ENCODE data around the gene SAT2.

Gene SAT2

DNA sequence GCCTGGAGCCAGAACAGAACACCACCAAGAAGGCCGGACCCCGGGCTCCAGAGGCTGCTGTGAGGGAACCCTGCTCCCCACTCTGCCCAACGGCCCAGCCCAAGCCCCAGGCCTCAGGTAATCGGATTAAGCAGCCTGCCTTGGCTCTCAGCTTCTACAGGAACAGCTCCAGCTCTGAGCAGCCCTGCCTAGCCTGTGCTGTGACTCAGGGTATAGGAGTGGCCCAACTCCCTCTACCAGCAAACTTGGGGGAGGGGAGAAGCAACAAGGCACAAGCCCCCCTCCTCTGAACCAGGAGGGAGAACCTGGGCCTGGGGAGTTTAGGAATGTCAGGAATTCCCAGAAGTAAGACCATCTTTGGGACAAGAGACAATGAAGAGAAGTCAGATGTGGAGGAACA is 36.9 kb downstream of the SAT2 start:
- DNase-seq: peak; percentile 55

GRCh38 chr17:7589891-7590691 is 37.5 kb downstream of the SAT2 start, which contains the start of gene SOX15:
Gene SOX15 (minus strand): TSS chr17:7590094. CDS start chr17:7589676, 418 bp downstream.
- no peak for DNase-seq

GRCh38 chr17:7589204-7589868 is 38.3 kb downstream of the SAT2 start:
- DNase-seq: peak; percentile 82

GRCh38 chr17:7588553-7589203 is 38.9 kb downstream of the SAT2 start:
- no peak for DNase-seq

DNA sequence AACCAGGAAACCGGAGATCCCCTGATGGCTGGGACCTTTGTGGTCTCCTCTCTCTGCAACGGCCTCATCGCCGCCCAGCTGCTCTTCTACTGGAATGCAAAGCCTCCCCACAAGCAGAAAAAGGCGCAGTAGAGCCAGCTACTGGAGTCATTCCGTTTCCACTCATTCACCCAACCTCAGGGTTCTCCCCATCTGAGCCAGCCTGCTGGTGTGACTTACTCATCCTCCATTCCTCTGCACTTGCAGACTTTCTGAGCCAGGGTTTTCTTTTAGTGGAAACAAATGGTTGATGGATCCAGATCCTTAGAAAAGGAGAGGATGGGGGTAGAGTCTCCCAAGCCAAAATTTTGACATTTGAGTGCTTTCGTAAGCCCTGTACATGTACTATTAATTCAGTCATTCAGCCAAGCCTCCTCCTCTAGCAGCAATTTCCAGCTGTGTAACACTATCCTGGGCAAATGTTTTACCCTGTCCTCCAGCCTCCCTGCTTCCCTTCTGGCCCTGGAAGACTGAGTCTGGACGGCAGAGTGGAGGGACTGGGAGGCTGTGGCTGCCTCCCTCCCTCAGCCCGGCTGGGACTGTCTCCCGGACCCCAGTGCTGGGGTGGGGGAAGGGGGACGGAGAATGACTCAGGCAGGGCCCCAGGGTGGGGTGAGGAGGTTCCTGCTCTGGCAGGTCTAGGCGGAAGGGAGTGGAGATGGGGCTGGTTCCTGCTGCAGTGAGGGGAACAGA is 40.0 kb downstream of the SAT2 start:
- DNase-seq: peak; percentile 91

DNA sequence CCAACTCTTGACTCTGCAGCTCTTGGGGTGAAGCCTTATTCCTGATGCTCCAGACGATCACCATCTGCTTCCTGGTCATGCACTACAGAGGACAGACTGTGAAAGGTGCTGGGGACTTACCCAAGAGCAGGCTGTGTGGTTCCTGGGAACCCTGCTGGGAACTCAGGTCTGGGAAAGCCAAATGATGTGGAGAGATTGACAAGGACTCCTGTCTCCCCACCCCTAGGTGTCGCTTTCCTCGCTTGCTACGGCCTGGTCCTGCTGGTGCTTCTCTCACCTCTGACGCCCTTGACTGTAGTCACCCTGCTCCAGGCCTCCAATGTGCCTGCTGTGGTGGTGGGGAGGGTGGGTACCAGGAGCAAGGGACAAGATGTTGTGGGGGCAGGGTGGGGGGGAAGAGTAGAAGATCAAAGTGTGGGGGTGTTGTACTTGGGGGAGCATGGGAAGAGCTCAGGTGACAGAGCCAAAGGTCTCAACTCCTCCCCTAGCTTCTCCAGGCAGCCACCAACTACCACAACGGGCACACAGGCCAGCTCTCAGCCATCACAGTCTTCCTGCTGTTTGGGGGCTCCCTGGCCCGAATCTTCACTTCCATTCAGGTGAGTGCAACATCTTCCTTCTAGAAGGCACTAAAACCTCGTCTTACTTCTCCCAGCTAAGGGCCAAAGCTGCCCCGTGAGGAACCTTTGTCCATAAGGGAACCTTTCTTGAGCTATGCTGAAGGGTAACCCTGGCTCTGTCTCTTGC is 40.8 kb downstream of the SAT2 start:
- DNase-seq: no peak

DNA sequence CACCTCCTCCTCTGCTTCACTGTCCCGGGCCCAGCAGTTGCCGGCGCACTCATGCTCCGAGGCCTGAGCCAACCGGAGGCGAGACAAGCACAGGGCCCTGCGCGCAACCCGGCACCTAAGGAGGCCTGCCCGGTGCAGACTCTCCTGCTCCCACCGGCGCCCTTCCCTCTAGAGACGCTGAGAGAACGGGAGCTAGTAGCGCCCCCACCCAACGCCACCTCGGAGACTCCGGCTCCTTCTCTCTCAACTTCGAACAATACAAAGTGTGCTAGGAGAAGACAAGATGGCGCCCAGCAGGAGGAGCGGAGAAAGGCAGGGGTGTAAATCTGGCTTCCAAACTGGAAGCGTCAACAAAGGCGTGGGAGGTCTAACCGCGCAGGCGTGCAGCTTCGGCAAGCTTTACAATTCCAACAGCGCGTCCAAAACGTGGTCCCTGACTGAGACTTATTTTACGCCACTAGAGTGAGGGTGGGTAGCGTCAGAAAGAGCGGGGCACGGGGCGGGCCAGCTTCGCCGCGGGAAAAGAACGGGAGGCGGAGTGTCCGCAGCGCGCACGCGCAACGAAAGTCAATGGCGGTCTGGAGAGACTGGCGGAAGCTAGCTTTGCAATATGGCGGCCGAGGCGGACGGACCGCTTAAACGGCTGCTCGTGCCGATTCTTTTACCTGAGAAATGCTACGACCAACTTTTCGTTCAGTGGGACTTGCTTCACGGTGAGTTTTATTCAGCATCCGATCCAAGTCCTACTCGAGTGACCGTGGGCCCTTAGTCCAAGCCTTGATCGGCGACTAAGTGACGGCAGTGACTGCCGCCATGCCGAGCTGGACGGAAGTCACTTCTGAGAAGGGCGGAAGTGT is 44.1 kb downstream of the SAT2 start, which contains the start of gene MPDU1:
Gene MPDU1, plus strand, starts transcription at position 600 of the 857 bp plus-strand sequence. Its CDS starts 11 bp downstream, at position 611.
- peak; percentile 98 for DNase-seq

- DNase-seq: no peak
These were observed 45.0 kb downstream of the SAT2 start for GRCh38 chr17:7582396-7583252.

DNA sequence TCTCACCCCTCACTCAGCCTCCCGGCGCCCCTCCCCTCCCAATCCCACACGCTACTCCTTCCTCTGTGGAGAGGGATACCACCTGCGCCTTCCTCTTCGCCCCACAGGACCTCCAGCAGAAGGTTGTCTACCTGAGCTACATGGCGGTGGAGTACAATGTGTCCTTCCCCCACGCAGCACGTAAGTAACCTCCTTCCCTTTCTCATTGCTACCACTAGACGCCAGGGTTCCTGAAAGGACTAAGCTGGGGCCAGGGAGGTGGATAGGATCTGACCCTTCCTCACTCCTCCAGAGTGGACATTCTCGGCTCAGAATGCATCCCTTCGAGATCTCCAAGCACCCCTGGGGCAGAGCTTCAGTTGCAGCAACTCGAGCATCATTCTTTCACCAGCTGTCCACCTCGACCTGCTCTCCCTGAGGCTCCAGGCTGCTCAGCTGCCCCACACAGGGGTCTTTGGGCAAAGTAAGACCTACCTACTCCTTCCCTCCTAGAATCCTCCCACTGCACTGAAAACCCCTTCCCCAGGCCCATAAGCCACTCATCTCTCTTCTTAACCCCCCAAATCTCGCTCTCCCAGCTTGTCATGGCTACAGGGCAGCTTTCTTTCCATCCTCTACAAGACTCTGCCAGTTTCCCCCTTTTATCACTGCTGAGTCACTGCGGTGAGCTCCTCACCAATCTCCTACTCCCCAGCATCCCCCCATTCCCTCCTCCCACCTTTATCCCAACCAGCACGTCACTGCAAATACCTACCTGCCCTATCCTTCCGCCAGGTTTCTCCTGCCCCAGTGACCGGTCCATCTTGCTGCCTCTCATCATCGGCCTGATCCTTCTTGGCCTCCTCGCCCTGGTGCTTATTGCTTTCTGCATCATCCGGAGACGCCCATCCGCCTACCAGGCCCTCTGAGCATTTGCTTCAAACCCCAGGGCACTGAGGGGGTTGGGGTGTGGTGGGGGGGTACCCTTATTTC is 46.7 kb downstream of the SAT2 start:
- DNase-seq: no peak

DNA sequence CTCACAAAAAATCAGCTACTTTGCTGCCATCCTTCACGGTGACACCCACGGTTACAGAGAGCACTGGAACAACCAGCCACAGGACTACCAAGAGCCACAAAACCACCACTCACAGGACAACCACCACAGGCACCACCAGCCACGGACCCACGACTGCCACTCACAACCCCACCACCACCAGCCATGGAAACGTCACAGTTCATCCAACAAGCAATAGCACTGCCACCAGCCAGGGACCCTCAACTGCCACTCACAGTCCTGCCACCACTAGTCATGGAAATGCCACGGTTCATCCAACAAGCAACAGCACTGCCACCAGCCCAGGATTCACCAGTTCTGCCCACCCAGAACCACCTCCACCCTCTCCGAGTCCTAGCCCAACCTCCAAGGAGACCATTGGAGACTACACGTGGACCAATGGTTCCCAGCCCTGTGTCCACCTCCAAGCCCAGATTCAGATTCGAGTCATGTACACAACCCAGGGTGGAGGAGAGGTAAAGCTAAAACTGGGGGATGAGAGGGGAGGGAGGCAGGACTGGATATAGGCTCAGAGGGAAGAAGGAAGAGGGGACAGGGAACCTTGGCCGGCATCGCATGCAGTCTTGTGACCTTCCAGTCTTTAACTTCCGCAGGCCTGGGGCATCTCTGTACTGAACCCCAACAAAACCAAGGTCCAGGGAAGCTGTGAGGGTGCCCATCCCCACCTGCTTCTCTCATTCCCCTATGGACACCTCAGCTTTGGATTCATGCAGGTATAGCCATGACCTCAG is 47.6 kb downstream of the SAT2 start:
- peak; percentile 35 for DNase-seq

GRCh38 chr17:7579001-7579833 is 48.4 kb downstream of the SAT2 start, which contains the start of gene CD68:
Gene CD68 (plus strand): TSS chr17:7579638. CDS start chr17:7579678, 40 bp downstream.
- peak; percentile 87 for DNase-seq

DNA sequence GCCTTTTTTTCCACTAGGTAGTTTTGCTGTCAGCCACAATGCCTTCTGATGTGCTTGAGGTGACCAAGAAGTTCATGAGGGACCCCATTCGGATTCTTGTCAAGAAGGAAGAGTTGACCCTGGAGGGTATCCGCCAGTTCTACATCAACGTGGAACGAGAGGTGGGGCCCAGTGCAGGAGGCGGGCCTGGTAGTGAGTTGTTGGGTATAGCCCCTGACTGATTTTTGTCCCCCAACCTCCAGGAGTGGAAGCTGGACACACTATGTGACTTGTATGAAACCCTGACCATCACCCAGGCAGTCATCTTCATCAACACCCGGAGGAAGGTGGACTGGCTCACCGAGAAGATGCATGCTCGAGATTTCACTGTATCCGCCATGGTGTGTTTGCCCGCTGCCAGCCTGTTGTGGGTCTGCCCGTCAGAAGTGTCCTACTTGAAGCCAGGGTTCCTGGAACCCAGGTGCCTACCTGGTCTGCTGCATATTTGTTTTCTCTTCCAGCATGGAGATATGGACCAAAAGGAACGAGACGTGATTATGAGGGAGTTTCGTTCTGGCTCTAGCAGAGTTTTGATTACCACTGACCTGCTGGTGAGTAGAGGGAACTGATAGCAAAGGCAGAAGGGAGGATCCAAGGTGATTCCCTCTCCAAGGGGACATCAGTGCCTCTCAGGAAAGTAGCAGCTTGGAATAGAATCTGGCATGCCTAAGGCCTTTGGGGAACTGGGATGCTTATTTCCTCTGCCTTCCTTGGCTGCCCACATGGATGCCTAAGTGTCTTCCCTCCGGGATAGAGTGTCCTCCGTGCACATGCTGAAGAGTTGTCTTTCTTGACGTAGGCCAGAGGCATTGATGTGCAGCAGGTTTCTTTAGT is 50.1 kb downstream of the SAT2 start:
- DNase-seq: no peak

DNA sequence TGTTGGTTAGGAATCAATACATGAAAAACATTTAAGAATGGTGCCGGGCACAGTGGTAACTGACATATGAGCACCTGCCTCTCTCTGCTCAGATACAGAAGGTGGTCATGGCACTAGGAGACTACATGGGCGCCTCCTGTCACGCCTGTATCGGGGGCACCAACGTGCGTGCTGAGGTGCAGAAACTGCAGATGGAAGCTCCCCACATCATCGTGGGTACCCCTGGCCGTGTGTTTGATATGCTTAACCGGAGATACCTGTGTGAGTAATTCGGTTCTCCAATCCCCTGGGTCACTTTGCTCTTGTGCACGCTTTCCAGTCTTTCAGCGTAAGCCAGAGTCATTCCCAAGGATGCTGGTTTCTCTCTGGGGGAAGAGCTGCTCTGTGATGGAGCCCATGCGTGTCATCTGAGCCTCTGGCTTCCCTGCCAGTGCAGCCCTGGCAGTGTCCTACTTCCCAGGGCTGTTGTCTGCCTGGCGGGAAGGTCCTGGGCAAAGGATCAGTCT is 51.1 kb downstream of the SAT2 start:
- DNase-seq: no peak
